Thyroid gland (tissue), 4 donors: ENCODE data around the gene DNM3. TPM values are rescaled to one million over a fixed set of nuclear protein-coding genes. Genes with fewer than 3 reads are reported as not detected.

Experiments used
- DNase-seq, 2 donors: peaks; one replicate each; pipeline ENCODE4 v3.0.0-alpha.2; 2019
- H3K27ac ChIP-seq, 3 donors: fragments of 200-600 bp; sonication (generic); 1 replicate in 2 of 3; 2 replicates in 1 of 3; pipeline ENCODE4 v1.5.1; 2016 to 2019; ENCODE audit warnings: mild to moderate bottlenecking in 1 of 3, moderate library complexity in 1 of 3
- H3K27me3 ChIP-seq: fragments of 200-600 bp; sonication (generic); one replicate; pipeline ENCODE4 v1.5.1; 2019
- H3K36me3 ChIP-seq, 2 donors: fragments of 200-600 bp; sonication (generic); one replicate each; pipeline ENCODE4 v1.5.1; 2016 to 2019
- H3K4me1 ChIP-seq, 2 donors: fragments of 200-600 bp; sonication (generic); one replicate each; pipeline ENCODE4 v1.5.1; 2017 to 2019
- H3K4me3 ChIP-seq, 3 donors: fragments of 200-600 bp; sonication (generic); replicated peaks in 1 of 3; 1 replicate in 2 of 3; 2 replicates in 1 of 3; pipeline ENCODE4 v1.5.1; 2016; ENCODE audit warnings: mild to moderate bottlenecking in 1 of 3
- H3K9me3 ChIP-seq: fragments of 200-600 bp; sonication (generic); one replicate; pipeline ENCODE4 v1.5.1; 2017
- POLR2A ChIP-seq, 2 donors: fragments of 450-650 bp; IDR thresholded peaks; one replicate each; pipeline ENCODE4 v1.6.1; 2017; ENCODE audit warnings: antibody characterized with exemption in 2 of 2, mild to moderate bottlenecking in 2 of 2, moderate library complexity in 1 of 2
- WGBS, 2 donors: methylation state at CpG; one replicate each; pipeline ENCODE4 v1.1.5; 2017; 5-methylcytosine and 5-hydroxymethylcytosine counted together
- intact Hi-C: fragments of 100-400 bp; cut with DNase I; formaldehyde crosslinking; loops from one replicate; pipeline ENCODE4 v1.15.1; 2023
- total RNA-seq, 4 donors: library from RNA; depleted of rRNA; stranded (reverse); fragments of >200 nt; gene quantifications; one replicate each; pipeline ENCODE4 v1.2.3, GENCODE V29; 2016
- TF ChIP-seq, protein P1 (sequence below), 6 experiments: fragments of 200-600 bp in 3 of 6; fragments of 450-650 bp in 3 of 6; sonication (generic) in 3 of 6; IDR thresholded peaks; one replicate each; pipeline ENCODE4 v1.5.1; 2016 to 2019; ENCODE audit warnings: antibody characterized with exemption in 6 of 6, mild to moderate bottlenecking in 2 of 6, inconsistent platforms in 1 of 6, moderate library complexity in 1 of 6

DNM3 gene
- total RNA-seq, 4 donors from 2014 or later: 9.0 to 13.6 (median 10.8) TPM

DNA sequence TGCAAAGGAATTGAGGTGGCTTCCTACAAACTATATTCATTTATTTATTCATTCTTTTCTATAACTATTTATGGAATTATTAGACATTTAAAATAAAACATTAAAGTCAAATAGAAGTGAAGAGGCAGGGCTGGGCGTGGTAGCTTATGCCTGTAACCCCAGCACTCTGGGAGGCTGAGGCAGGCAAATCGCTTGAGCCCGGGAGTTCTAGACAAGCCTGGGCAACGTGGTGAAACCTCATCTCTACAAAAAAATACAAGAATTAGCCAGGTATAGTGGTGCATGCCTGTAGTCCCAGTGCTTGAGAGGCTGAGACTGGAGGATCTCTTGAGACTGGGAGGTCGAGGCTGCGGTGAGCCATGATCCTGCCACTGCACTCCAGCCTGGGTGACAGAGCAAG is 23.8 kb downstream of the DNM3 start:
- Histone ChIP-seq H3K4me3 (no peak overlapping the region), H3K36me3 (no peaks in the 10 kb centered on the region), H3K9me3 (no peaks in the 10 kb centered on the region), H3K27me3 (no peaks in the 10 kb centered on the region), H3K27ac (no peak overlapping the region), H3K4me1 (peaks cover 14 to 15% of the 10 kb centered on the region in 2 donors)
- 85 to 90% methylated on average over 6 of the region's 6 CpGs for WGBS, 2 donors
- no peak for TF ChIP-seq POLR2A (IDR thresholded peaks at IDR 0.05)
- TF ChIP-seq, protein P1, sequence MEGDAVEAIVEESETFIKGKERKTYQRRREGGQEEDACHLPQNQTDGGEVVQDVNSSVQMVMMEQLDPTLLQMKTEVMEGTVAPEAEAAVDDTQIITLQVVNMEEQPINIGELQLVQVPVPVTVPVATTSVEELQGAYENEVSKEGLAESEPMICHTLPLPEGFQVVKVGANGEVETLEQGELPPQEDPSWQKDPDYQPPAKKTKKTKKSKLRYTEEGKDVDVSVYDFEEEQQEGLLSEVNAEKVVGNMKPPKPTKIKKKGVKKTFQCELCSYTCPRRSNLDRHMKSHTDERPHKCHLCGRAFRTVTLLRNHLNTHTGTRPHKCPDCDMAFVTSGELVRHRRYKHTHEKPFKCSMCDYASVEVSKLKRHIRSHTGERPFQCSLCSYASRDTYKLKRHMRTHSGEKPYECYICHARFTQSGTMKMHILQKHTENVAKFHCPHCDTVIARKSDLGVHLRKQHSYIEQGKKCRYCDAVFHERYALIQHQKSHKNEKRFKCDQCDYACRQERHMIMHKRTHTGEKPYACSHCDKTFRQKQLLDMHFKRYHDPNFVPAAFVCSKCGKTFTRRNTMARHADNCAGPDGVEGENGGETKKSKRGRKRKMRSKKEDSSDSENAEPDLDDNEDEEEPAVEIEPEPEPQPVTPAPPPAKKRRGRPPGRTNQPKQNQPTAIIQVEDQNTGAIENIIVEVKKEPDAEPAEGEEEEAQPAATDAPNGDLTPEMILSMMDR (IDR thresholded peaks at IDR 0.05): no peak
- DNase-seq: no peak
- intact Hi-C loops: no loop called here

DNA sequence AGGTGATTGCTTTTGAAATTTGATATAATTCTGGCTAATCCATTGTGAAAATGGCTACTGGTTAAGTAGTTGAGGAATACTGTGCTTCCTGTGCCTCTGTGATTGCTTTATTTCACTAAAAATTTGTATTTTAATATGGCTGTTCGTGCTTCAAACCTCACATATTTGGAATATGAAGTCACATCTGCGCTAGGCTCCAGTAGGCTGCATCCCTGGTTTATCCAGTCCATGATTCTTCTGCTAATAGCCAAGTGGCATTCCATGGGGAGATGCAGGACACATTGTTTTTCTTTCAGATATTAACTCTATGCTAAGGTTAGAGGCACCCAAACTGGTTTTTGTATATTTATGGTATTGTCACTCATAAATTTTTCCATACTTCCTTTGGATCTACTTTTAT is 25.9 kb downstream of the DNM3 start:
- intact Hi-C loops: no loop called here
- Histone ChIP-seq H3K4me1 (peaks cover 14 to 15% of the 10 kb centered on the region in 2 donors), H3K27ac (no peak overlapping the region), H3K4me3 (no peak overlapping the region), H3K36me3 (no peaks in the 10 kb centered on the region), H3K27me3 (no peaks in the 10 kb centered on the region), H3K9me3 (no peaks in the 10 kb centered on the region)
- no peak for DNase-seq
- TF ChIP-seq, protein P1 (IDR thresholded peaks at IDR 0.05): no peak
- TF ChIP-seq POLR2A (IDR thresholded peaks at IDR 0.05): no peak
- WGBS, 2 donors: 93 to 94% methylated on average over 2 of the region's 2 CpGs

DNA sequence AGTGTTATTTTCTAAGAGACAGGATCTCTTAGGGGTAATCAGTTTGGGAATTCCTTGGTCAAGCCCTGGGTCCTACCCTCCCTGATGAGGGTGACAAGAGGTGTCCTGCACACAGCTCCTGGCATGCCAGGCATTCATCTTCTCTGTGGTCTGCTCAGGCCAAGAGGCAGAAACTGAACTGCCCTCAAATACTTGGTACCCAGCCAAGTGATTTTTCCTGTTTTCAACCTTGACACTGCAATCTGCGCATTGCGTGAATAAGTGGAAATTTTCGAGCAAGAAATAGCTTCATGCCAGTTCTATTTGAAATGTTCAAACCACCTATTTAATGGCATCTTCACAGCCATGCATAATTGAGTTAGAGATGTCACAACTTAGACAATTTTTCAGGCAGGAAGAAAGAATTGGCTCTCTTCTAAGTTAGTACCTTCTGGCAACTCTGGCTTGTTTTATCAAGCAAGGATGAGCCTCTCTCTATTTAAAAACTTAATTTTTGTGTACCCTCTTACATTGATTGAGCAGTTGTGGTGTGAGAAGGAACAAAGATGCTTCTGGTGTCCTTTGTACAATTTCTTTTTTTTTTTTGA is 27.0 kb downstream of the DNM3 start:
- DNase-seq: peak; percentile 62 to 64
- intact Hi-C loops: no loop called here
- TF ChIP-seq POLR2A (IDR thresholded peaks at IDR 0.05): no peak
- TF ChIP-seq, protein P1 (IDR thresholded peaks at IDR 0.05): no peak

DNA sequence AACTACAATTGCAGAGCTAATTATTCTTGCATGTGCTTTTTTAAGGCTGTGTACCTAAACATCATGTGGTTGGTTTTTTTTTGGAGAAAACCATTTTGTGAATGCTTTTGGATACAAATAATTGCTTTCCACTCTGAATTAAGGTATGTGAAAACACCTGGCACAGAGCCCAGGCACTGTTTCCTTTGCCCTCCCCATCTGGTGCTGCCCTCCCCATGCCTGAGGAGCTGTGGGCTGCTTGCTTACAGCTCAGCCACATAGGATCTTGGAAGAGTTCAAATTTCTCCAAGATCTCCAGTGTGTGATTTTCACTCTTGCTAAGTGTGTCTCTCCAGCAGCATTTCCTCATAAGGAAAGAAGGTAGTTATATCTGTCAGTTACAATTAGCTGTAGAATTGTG is 27.8 kb downstream of the DNM3 start:
- Histone ChIP-seq H3K36me3 (no peaks in the 10 kb centered on the region), H3K27ac (peak overlapping the region in 2 of 3 donors; percentile 61 to 66), H3K4me3 (no peak overlapping the region), H3K9me3 (no peaks in the 10 kb centered on the region), H3K4me1 (peaks cover 14 to 15% of the 10 kb centered on the region in 2 donors), H3K27me3 (no peaks in the 10 kb centered on the region)
- intact Hi-C loops: no loop called here
- TF ChIP-seq, protein P1 (IDR thresholded peaks at IDR 0.05): no peak
- no peak for TF ChIP-seq POLR2A (IDR thresholded peaks at IDR 0.05)
- peak; percentile 31 to 50 for DNase-seq

More for the DNA sequence above, 27.0 kb downstream of the DNM3 start:
- peaks cover 14 to 15% of the 10 kb centered on the region in 2 donors for H3K4me1 ChIP-seq
- H3K36me3 ChIP-seq: no peaks in the 10 kb centered on the region
- 13 to 16% methylated on average over 3 of the region's 3 CpGs for WGBS, 2 donors
- H3K27ac ChIP-seq: peak overlapping the region; percentile 9 to 66 (median 61)
- no peaks in the 10 kb centered on the region for H3K27me3 ChIP-seq
- no peaks in the 10 kb centered on the region for H3K9me3 ChIP-seq
- no peak overlapping the region for H3K4me3 ChIP-seq

DNA sequence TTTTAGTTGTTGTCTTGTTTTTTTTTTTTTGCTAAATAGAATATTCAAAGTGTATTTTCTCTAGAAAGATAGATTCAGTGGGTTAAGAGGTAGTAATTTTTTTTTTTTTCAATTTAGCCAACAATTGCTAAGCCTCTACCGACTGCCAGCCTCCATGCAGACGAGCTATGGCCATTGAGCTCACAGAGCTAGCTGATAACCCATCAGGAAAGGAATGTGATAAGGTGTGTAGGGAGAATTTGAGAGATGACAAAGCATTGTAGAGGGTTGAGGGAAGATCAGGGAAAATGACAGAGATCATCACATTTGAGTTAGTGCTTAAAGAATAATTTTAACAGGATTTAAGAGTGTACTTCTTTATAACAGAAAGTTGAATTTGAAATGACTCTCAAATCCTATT is 30.6 kb downstream of the DNM3 start:
- Histone ChIP-seq H3K36me3 (no peaks in the 10 kb centered on the region), H3K9me3 (no peaks in the 10 kb centered on the region), H3K27me3 (no peaks in the 10 kb centered on the region), H3K4me1 (peaks cover 14 to 15% of the 10 kb centered on the region in 2 donors), H3K27ac (no peak overlapping the region), H3K4me3 (no peak overlapping the region)
- no peak for DNase-seq
- intact Hi-C loops: no loop called here
- no peak for TF ChIP-seq POLR2A (IDR thresholded peaks at IDR 0.05)
- TF ChIP-seq, protein P1 (IDR thresholded peaks at IDR 0.05): no peak
- 91 to 92% methylated on average over 2 of the region's 2 CpGs for WGBS, 2 donors
